Lower leg skin (tissue), 4 donors: ENCODE measurements around the gene ZDHHC1. TPM values are rescaled to one million over a fixed set of nuclear protein-coding genes. Genes with fewer than 3 reads are reported as not detected.
A peak's percentile ranks its signal among the peaks of the same experiment; 100 is the strongest.

Source experiments
- DNase-seq, 2 donors: peaks; one replicate each; pipeline ENCODE4 v3.0.0-alpha.2; 2019; ENCODE audit warnings: low spot score in 2 of 2
- H3K4me3 ChIP-seq: fragments of 200-600 bp; sonication (generic); 2 replicates; pipeline ENCODE4 v1.5.1; 2017; ENCODE audit warnings: mild to moderate bottlenecking, low read depth; ENCODE audit not compliant: poor library complexity, severe bottlenecking
- POLR2A ChIP-seq, 2 donors: fragments of 450-650 bp; IDR thresholded peaks; one replicate each; pipeline ENCODE4 v1.6.1; 2016 to 2017; ENCODE audit warnings: antibody characterized with exemption in 2 of 2, mild to moderate bottlenecking in 1 of 2, moderate library complexity in 1 of 2
- WGBS, 2 donors: methylation state at CpG; one replicate each; pipeline ENCODE4 v1.1.5; 2018; 5-methylcytosine and 5-hydroxymethylcytosine counted together
- intact Hi-C: fragments of 100-400 bp; cut with DNase I; formaldehyde crosslinking; loops from one replicate; pipeline ENCODE4 v1.15.0; 2023; ENCODE audit warnings: low total_unique reads
- total RNA-seq, 4 donors: library from RNA; depleted of rRNA; stranded (reverse); fragments of >200 nt; gene quantifications; one replicate each; pipeline ENCODE4 v1.1.0, GENCODE V29; 2016
- TF ChIP-seq, protein P1 (sequence below), 3 donors: fragments of 450-650 bp; IDR thresholded peaks; one replicate each; pipeline ENCODE4 v1.5.1; 2016; ENCODE audit warnings: antibody characterized with exemption in 3 of 3, mild to moderate bottlenecking in 3 of 3, moderate library complexity in 2 of 3

Gene ZDHHC1
- total RNA-seq, 4 donors from 2014 or later = 15.1 to 24.7 (median 21.4) TPM

DNA sequence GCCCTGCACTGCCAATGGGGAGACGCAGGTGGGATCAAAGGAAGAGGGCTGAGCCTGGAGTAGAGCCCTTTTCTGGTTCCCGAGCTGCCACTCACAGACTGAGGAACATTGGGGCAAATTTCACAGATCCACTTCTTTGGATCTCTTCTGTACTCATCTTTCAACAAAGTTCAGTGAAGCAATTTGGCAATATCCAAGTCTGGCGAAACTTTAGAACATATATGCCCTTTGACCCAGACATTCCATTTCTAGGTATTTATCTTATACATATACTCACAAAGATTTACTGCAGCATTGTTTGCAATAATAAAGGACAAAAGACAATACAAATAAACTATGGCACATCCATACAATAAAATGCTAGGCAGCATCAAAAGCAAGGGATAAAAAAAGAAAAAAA is 4.9 kb downstream of the ZDHHC1 start:
- intact Hi-C loops = no loop called here
- 90 to 91% methylated on average over 3 of the region's 3 CpGs for WGBS, 2 donors
- DNase-seq = no peak
- no peak overlapping the region for H3K4me3 ChIP-seq
- TF ChIP-seq, protein P1, sequence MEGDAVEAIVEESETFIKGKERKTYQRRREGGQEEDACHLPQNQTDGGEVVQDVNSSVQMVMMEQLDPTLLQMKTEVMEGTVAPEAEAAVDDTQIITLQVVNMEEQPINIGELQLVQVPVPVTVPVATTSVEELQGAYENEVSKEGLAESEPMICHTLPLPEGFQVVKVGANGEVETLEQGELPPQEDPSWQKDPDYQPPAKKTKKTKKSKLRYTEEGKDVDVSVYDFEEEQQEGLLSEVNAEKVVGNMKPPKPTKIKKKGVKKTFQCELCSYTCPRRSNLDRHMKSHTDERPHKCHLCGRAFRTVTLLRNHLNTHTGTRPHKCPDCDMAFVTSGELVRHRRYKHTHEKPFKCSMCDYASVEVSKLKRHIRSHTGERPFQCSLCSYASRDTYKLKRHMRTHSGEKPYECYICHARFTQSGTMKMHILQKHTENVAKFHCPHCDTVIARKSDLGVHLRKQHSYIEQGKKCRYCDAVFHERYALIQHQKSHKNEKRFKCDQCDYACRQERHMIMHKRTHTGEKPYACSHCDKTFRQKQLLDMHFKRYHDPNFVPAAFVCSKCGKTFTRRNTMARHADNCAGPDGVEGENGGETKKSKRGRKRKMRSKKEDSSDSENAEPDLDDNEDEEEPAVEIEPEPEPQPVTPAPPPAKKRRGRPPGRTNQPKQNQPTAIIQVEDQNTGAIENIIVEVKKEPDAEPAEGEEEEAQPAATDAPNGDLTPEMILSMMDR (IDR thresholded peaks at IDR 0.05) = no peak
- TF ChIP-seq POLR2A (IDR thresholded peaks at IDR 0.05) = no peak

DNA sequence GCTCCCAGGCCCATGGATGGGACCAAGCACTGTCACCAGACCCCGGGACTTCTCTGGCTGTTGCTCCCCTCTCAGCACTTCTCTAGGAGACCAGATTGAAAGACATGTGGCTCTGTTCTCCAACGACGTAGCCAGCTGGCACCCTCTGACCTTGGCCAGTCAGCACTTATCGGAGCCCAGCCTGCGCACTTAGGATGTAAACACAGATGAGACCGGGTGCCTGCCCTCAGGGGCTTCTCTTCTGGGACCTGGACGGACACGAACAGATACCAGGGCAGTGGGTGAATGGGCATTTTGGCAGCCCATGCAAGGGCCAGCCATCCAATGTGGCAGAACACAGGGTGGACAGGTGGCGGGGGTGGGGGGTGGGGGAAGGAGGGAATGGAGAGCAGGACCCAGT is 6.6 kb downstream of the ZDHHC1 start:
- H3K4me3 ChIP-seq = no peak overlapping the region
- WGBS, 2 donors = 57% methylated on average over 9 of the region's 9 CpGs
- intact Hi-C loops = no loop called here
- TF ChIP-seq, protein P1 (IDR thresholded peaks at IDR 0.05) = no peak
- no peak for TF ChIP-seq POLR2A (IDR thresholded peaks at IDR 0.05)
- no peak for DNase-seq

DNA sequence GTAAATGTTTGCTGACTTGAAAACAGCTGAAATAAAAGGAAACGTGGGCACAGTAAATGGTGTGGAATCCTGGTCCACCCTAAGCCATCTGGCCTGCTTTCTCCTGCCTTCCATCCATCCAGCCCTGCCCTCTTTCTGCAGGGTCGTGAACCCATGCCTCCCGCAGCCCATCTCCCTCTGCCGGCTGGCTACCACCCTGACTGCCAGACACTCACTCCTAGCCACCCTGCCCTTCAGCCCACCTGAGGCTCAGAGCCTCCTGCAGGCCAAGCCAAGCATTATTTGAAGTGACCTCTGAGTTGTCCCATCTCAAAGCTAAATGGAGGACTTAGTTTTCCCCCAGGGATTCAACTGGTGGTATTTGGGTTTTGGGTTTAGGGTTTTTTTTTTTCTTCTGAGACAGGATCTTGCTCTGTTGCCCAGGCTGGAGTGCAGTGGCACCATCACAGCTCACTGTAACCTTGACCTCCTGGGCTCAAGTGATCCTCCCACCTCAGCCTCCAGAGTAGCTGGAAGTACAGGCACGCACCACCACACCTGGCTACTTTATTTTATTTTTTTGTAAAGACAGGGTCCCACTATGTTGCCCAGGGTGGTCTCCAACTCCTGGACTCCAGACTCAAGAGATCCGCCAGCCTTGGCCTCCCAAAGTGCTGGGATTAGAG is 8.4 kb downstream of the ZDHHC1 start:
- WGBS, 2 donors = 69 to 76% methylated on average over 6 of the region's 6 CpGs
- no peak overlapping the region for H3K4me3 ChIP-seq
- DNase-seq = no peak
- no peak for TF ChIP-seq POLR2A (IDR thresholded peaks at IDR 0.05)
- TF ChIP-seq, protein P1 (IDR thresholded peaks at IDR 0.05) = no peak
- intact Hi-C loops = no loop called here

DNA sequence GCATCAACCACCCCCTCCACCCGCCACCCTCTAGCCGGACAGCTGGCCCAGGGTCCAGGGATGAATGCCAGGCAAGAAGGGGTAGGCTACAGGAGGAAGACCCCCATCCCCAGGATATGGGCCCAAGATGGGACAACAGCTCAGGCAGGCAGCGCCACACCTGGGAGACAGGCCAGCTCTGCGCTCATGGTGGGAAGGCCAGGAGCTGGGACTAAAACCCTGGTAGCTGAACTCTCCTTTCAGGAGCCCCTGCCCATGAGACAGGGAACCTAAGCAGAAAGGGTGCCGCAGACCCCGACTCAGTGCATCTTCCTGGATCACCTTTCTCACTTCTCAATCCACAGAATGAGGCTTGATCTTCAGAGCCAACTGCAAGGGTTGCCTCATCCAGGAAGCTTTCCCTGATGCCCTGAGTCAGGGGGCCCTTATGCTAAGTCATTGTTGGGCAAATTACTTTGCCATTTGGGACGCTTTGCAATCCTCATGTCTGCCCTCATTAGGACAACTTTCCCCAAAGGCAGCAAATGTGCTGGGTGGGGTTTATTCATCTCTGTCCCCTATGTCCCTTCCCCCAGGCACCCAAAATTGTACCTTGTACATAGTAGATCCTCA is 9.0 kb downstream of the ZDHHC1 start:
- TF ChIP-seq, protein P1 (IDR thresholded peaks at IDR 0.05) = no peak
- no peak for TF ChIP-seq POLR2A (IDR thresholded peaks at IDR 0.05)
- no peak overlapping the region for H3K4me3 ChIP-seq
- 69 to 80% methylated on average over 7 of the region's 7 CpGs for WGBS, 2 donors
- intact Hi-C loops = no loop called here
- DNase-seq = no peak

DNA sequence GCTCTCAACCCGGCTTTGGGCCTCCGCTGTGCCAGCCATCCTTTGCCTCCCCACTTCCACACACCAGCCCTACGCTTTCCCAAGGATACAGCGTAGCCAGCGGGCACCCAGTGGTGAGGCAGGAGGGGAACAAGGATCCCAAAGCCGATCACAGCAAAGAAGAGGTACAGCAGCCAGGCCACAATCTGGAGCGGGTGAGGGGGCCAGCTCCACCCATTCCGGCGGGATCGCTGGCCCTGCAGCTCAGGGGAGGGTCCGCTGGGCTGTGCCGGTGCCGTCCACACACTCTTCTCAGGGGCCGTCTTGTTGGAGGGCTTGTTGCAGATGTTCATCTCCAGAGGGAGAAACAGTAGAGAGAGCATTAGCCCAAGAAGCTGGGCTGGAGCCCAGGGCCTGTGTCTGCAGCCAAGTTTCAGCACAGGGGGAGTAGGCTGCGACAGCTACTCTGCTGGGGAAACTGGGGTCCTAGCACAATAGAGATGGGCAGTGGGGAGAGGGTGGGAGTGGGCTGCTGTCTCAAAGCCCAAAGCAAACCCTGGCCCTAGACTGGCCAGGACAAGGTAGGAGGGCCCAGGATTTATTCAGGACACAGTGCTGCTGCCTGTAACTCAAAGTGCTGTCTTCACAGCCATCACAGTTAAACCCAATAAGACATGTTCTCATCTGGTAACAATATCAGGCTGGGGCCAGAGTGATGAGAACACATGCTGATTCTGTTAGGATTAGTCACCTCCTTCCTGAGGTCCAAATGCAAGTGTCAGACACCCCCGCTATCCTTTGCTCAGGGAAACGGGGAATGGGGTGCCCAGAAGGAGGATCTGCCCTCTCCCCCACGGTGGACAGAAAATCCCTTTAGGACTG is 9.9 kb downstream of the ZDHHC1 start:
- 37 to 38% methylated on average over 17 to 18 of the region's 18 CpGs for WGBS, 2 donors
- no peak overlapping the region for H3K4me3 ChIP-seq
- intact Hi-C loops = no loop called here
- DNase-seq = peak in 1 of 2 donors; percentile 93
- TF ChIP-seq POLR2A (IDR thresholded peaks at IDR 0.05) = no peak
- TF ChIP-seq, protein P1 (IDR thresholded peaks at IDR 0.05) = no peak
